ENCODE data around the gene LRP1B. TPM values are rescaled to one million over a fixed set of nuclear protein-coding genes. Genes with fewer than 3 reads are reported as not detected.

The LRP1B gene
- total and polyA plus RNA-seq, 2 donors from 2014 or later, result 0.69 to 1.2 TPM

- H3K27ac ChIP-seq (ENCODE audit: low read depth in 2 of 2, low read length in 2 of 2), result no peak overlapping the region
- no peak overlapping the region for H3K4me3 ChIP-seq (ENCODE audit: low read length in 3 of 3)
- intact Hi-C loops (cut with DNase I), result no loop called here
- no peaks in the 10 kb centered on the region for H3K4me1 ChIP-seq (ENCODE audit: control insufficient read depth in 2 of 3, insufficient read depth in 2 of 3, low read depth in 1 of 3, low read length in 3 of 3)
- H3K27me3 ChIP-seq (ENCODE audit: control insufficient read depth, insufficient read depth, low read length), result no peaks in the 10 kb centered on the region
- H3K9ac ChIP-seq (ENCODE audit: low read length in 3 of 3), result no peak overlapping the region
- H3K9me3 ChIP-seq (ENCODE audit: control insufficient read depth in 2 of 3, insufficient read depth in 1 of 3, low read length in 3 of 3), result no peaks in the 10 kb centered on the region
- no peak for TF ChIP-seq CTCF (IDR thresholded peaks at IDR 0.05; ENCODE audit: borderline replicate concordance, extremely low read depth, insufficient read depth)
- no peak for FAIRE-seq
- DNase-seq, result no peak
- H3K36me3 ChIP-seq (ENCODE audit: control insufficient read depth in 2 of 3, insufficient read depth in 3 of 3, low read length in 3 of 3), result no peaks in the 10 kb centered on the region
Observed at GRCh38 chr2:141058556-141058955, 1072.3 kb downstream of the LRP1B start.

- Histone ChIP-seq H3K9ac (ENCODE audit: low read length in 3 of 3) (no peak overlapping the region), H3K27ac (ENCODE audit: low read depth in 2 of 2, low read length in 2 of 2) (no peak overlapping the region), H3K36me3 (ENCODE audit: control insufficient read depth in 2 of 3, insufficient read depth in 3 of 3, low read length in 3 of 3) (no peaks in the 10 kb centered on the region), H3K9me3 (ENCODE audit: control insufficient read depth in 2 of 3, insufficient read depth in 1 of 3, low read length in 3 of 3) (no peaks in the 10 kb centered on the region), H3K4me1 (ENCODE audit: control insufficient read depth in 2 of 3, insufficient read depth in 2 of 3, low read depth in 1 of 3, low read length in 3 of 3) (no peaks in the 10 kb centered on the region), H3K4me3 (ENCODE audit: low read length in 3 of 3) (no peak overlapping the region), H3K27me3 (ENCODE audit: control insufficient read depth, insufficient read depth, low read length) (no peaks in the 10 kb centered on the region)
- FAIRE-seq (no peak), DNase-seq (no peak)
- intact Hi-C loops (cut with DNase I), result no loop called here
- TF ChIP-seq CTCF (IDR thresholded peaks at IDR 0.05; ENCODE audit: borderline replicate concordance, extremely low read depth, insufficient read depth), result no peak
Observed at GRCh38 chr2:141055531-141055930, 1075.3 kb downstream of the LRP1B start.

GRCh38 chr2:141048951-141049350 is 1081.9 kb downstream of the LRP1B start:
- DNase-seq (no peak), FAIRE-seq (no peak)
- Histone ChIP-seq H3K4me3 (ENCODE audit: low read length in 3 of 3) (no peak overlapping the region), H3K4me1 (ENCODE audit: control insufficient read depth in 2 of 3, insufficient read depth in 2 of 3, low read depth in 1 of 3, low read length in 3 of 3) (no peaks in the 10 kb centered on the region), H3K27me3 (ENCODE audit: control insufficient read depth, insufficient read depth, low read length) (no peaks in the 10 kb centered on the region), H3K27ac (ENCODE audit: low read depth in 2 of 2, low read length in 2 of 2) (no peak overlapping the region), H3K9me3 (ENCODE audit: control insufficient read depth in 2 of 3, insufficient read depth in 1 of 3, low read length in 3 of 3) (no peaks in the 10 kb centered on the region), H3K36me3 (ENCODE audit: control insufficient read depth in 2 of 3, insufficient read depth in 3 of 3, low read length in 3 of 3) (no peaks in the 10 kb centered on the region), H3K9ac (ENCODE audit: low read length in 3 of 3) (no peak overlapping the region)
- intact Hi-C loops (cut with DNase I), result no loop called here
- TF ChIP-seq CTCF (IDR thresholded peaks at IDR 0.05; ENCODE audit: borderline replicate concordance, extremely low read depth, insufficient read depth), result no peak

GRCh38 chr2:141041281-141041680 is 1089.5 kb downstream of the LRP1B start:
- DNase-seq (peak in 1 of 5 donors; percentile 2), FAIRE-seq (no peak)
- Histone ChIP-seq H3K36me3 (ENCODE audit: control insufficient read depth in 2 of 3, insufficient read depth in 3 of 3, low read length in 3 of 3) (no peaks in the 10 kb centered on the region), H3K27ac (ENCODE audit: low read depth in 2 of 2, low read length in 2 of 2) (no peak overlapping the region), H3K9ac (ENCODE audit: low read length in 3 of 3) (no peak overlapping the region), H3K27me3 (ENCODE audit: control insufficient read depth, insufficient read depth, low read length) (no peaks in the 10 kb centered on the region), H3K4me1 (ENCODE audit: control insufficient read depth in 2 of 3, insufficient read depth in 2 of 3, low read depth in 1 of 3, low read length in 3 of 3) (no peaks in the 10 kb centered on the region), H3K9me3 (ENCODE audit: control insufficient read depth in 2 of 3, insufficient read depth in 1 of 3, low read length in 3 of 3) (no peaks in the 10 kb centered on the region), H3K4me3 (ENCODE audit: low read length in 3 of 3) (no peak overlapping the region)
- intact Hi-C loops (cut with DNase I), result no loop called here
- no peak for TF ChIP-seq CTCF (IDR thresholded peaks at IDR 0.05; ENCODE audit: borderline replicate concordance, extremely low read depth, insufficient read depth)
